SH-SY5Y (cell line): ENCODE data around the gene CDK16.

ENCODE experiments used
- GATA2 ChIP-seq: IDR thresholded peaks from 2 replicates; pipeline ENCODE4 v1.6.1; 2011; ENCODE audit warnings: mild to moderate bottlenecking, low read depth, low read length
- GATA3 ChIP-seq: IDR thresholded peaks from 2 replicates; pipeline ENCODE4 v1.6.1; 2011; ENCODE audit warnings: low read depth, mild to moderate bottlenecking, low read length, moderate library complexity

- TF ChIP-seq GATA2 (no peak), GATA3 (no peak)
These were observed 12.7 kb downstream of the CDK16 start for GRCh38 chrX:47231167-47231566.
